PC-3 (cell line): ENCODE results near the gene ZFYVE28.

Experiments
- EZH2 ChIP-seq: fragments of 300-600 bp; sonication (generic); IDR thresholded peaks from one replicate; pipeline ENCODE4 v1.6.1; 2017; ENCODE audit warnings: antibody characterized with exemption, mild to moderate bottlenecking, low read length; ENCODE audit not compliant: unreplicated experiment
- TF ChIP-seq, protein P1 (sequence below): fragments of 300-600 bp; sonication (generic); conservative IDR thresholded peaks from 2 replicates; pipeline ENCODE4 v1.5.1; 2017; ENCODE audit warnings: antibody characterized with exemption, low read depth, mild to moderate bottlenecking, low read length

GRCh38 chr4:2366252-2367192 is 51.9 kb downstream of the ZFYVE28 start:
- TF ChIP-seq, protein P1, sequence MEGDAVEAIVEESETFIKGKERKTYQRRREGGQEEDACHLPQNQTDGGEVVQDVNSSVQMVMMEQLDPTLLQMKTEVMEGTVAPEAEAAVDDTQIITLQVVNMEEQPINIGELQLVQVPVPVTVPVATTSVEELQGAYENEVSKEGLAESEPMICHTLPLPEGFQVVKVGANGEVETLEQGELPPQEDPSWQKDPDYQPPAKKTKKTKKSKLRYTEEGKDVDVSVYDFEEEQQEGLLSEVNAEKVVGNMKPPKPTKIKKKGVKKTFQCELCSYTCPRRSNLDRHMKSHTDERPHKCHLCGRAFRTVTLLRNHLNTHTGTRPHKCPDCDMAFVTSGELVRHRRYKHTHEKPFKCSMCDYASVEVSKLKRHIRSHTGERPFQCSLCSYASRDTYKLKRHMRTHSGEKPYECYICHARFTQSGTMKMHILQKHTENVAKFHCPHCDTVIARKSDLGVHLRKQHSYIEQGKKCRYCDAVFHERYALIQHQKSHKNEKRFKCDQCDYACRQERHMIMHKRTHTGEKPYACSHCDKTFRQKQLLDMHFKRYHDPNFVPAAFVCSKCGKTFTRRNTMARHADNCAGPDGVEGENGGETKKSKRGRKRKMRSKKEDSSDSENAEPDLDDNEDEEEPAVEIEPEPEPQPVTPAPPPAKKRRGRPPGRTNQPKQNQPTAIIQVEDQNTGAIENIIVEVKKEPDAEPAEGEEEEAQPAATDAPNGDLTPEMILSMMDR = no peak
- no peak for TF ChIP-seq EZH2
